GM12878 (cell line): ENCODE results near the gene SLC20A1. TPM values are rescaled to one million over a fixed set of nuclear protein-coding genes. Genes with fewer than 3 reads are reported as not detected.

Experiments used
- ATF7 ChIP-seq: fragments of 450-650 bp; IDR thresholded peaks from 2 replicates; pipeline ENCODE4 v1.6.1; 2016; ENCODE audit warnings: low read depth, mild to moderate bottlenecking
- BACH1 ChIP-seq: fragments of 450-650 bp; IDR thresholded peaks from 2 replicates; pipeline ENCODE4 v1.6.1; 2017; ENCODE audit warnings: mild to moderate bottlenecking, borderline replicate concordance
- CEBPZ ChIP-seq: fragments of 150-350 bp; IDR thresholded peaks from 2 replicates; pipeline ENCODE4 v1.6.1; 2016; ENCODE audit warnings: low read depth, low read length
- EP300 ChIP-seq, 2 experiments: fragments of 150-350 bp in 1 of 2; IDR thresholded peaks; 2 replicates each; pipeline ENCODE4 v1.6.1; 2011 to 2012; ENCODE audit warnings: low read depth in 2 of 2, low read length in 2 of 2, borderline replicate concordance in 1 of 2, improper control_type of control experiment in 1 of 2, inconsistent platforms in 1 of 2; ENCODE audit not compliant: control insufficient read depth in 1 of 2
- EZH2 ChIP-seq: IDR thresholded peaks from 2 replicates; pipeline ENCODE4 v1.6.1; 2012; ENCODE audit warnings: low read depth, mild to moderate bottlenecking, control low read depth, inconsistent platforms, low read length, borderline replicate concordance; ENCODE audit not compliant: control insufficient read depth
- LARP7 ChIP-seq: fragments of 450-650 bp; IDR thresholded peaks from 2 replicates; pipeline ENCODE4 v1.6.1; 2017; ENCODE audit warnings: mild to moderate bottlenecking
- MEF2B ChIP-seq: fragments of 450-650 bp; IDR thresholded peaks from 2 replicates; pipeline ENCODE4 v1.6.1; 2018; ENCODE audit warnings: mild to moderate bottlenecking, moderate library complexity; ENCODE audit not compliant: partially characterized antibody, poor library complexity, severe bottlenecking
- MTA2 ChIP-seq: fragments of 450-650 bp; IDR thresholded peaks from 2 replicates; pipeline ENCODE4 v1.6.1; 2016; ENCODE audit warnings: low read depth, mild to moderate bottlenecking, moderate library complexity
- NFXL1 ChIP-seq: fragments of 450-650 bp; IDR thresholded peaks from 2 replicates; pipeline ENCODE4 v1.6.1; 2017; ENCODE audit warnings: antibody characterized with exemption, mild to moderate bottlenecking, borderline replicate concordance
- NFYA ChIP-seq: IDR thresholded peaks from 2 replicates; pipeline ENCODE4 v1.6.1; 2011; ENCODE audit warnings: low read depth, mild to moderate bottlenecking, low read length, improper control_type of control experiment, borderline replicate concordance
- RELA ChIP-seq: fragments of 450-650 bp; IDR thresholded peaks from 2 replicates; pipeline ENCODE4 v1.8.0; 2014; ENCODE audit warnings: borderline replicate concordance; ENCODE audit not compliant: partially characterized antibody
- SMARCA5 ChIP-seq: fragments of 450-650 bp; IDR thresholded peaks from 2 replicates; pipeline ENCODE4 v1.6.1; 2017; ENCODE audit warnings: mild to moderate bottlenecking
- SRF ChIP-seq, 2 experiments: IDR thresholded peaks; 2 replicates each; pipeline ENCODE4 v1.6.1; 2011; ENCODE audit warnings: low read depth in 2 of 2, low read length in 2 of 2, mild to moderate bottlenecking in 1 of 2, moderate library complexity in 1 of 2
- STAT3 ChIP-seq: IDR thresholded peaks from 2 replicates; pipeline ENCODE4 v1.6.1; 2011; ENCODE audit warnings: low read depth, low read length, improper control_type of control experiment
- YY1 ChIP-seq: IDR thresholded peaks from 2 replicates; pipeline ENCODE4 v1.6.1; 2011; ENCODE audit warnings: low read depth, mild to moderate bottlenecking, low read length
- ZNF217 ChIP-seq: fragments of 450-650 bp; IDR thresholded peaks from 2 replicates; pipeline ENCODE4 v1.6.1; 2017; ENCODE audit warnings: antibody characterized with exemption, mild to moderate bottlenecking
- ZNF24 ChIP-seq: fragments of 450-650 bp; IDR thresholded peaks from 2 replicates; pipeline ENCODE4 v1.6.1; 2017; ENCODE audit warnings: antibody characterized with exemption, mild to moderate bottlenecking
- polyA plus RNA-seq, 11 experiments: library from polyadenylated mRNA; depleted of rRNA in 4 of 11; unstranded in 6 of 11; stranded (reverse) in 5 of 11; fragments of >200 nt; fragmentation: Nextera tagmentation in 4 of 11; fragmentation: Illumina TruSeq in 1 of 11; extraction: Ambion mirVana in 4 of 11; extraction: Trizol in 1 of 11; gene quantifications; 1 replicate in 1 of 11; 2 replicates in 10 of 11; pipeline versions ENCODE4 v1.2.1 to v1.2.3, GENCODE V29; 2011 to 2016; ENCODE audit warnings: inconsistent platforms in 2 of 11, missing spikeins in 2 of 11, low read depth in 1 of 11
- total RNA-seq, 4 experiments: library from RNA; depleted of rRNA in 3 of 4; stranded (reverse); fragments of >200 nt in 3 of 4; fragmentation: Illumina TruSeq in 1 of 4; extraction: Trizol in 1 of 4; gene quantifications; 2 replicates each; pipeline versions ENCODE4 v1.2.1 to v1.2.3, GENCODE V29; 2013 to 2021
- TF ChIP-seq, protein P1 (sequence below): IDR thresholded peaks from 2 replicates; pipeline ENCODE4 v1.6.1; 2012; ENCODE audit warnings: mild to moderate bottlenecking, low read depth, low read length
- TF ChIP-seq, protein P2 (sequence below): IDR thresholded peaks from 2 replicates; pipeline ENCODE4 v1.6.1; 2011; ENCODE audit warnings: low read depth, mild to moderate bottlenecking, low read length, moderate library complexity, borderline replicate concordance; ENCODE audit errors: extremely low read depth
- TF ChIP-seq, protein P3 (sequence below): fragments of 450-650 bp; formaldehyde crosslinking; IDR thresholded peaks from 2 replicates; pipeline ENCODE4 v1.4.0; 2020; ENCODE audit warnings: mild to moderate bottlenecking, moderate library complexity

Gene SLC20A1
- total and polyA plus RNA-seq, 10 of the 15 experiments (the other 5 are each of a cell fraction or from before 2014, with no cell fraction given) = 21.2 to 59.1 (median 43.2) TPM

DNA sequence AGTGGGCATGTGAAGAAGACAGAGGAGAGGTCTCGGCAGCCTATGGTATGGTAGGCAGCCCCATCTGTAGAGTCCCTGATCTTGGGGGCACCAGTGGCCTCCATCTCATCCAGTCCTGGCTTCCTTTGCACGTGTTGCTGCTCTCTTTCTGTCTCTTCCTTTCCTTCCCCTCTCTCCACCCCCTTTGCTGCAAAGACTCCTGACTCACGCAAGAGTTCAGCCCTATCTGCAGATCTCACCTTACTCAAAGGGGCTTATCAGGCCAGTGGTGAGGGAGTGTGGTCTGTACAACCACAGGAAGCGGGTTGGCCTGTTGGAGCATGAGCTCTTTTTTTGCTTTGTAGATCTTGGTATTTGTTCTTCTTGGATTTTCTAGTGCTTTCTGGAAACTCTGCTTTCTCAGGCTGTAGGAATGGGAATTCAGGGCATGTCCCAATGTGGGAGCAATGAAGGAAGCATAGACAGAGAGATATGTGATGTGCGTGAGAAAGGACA is 60.5 kb downstream of the SLC20A1 start (continued):
- no peak for TF ChIP-seq CEBPZ
- peak; percentile 62 for TF ChIP-seq MTA2
- peak; percentile 25 for TF ChIP-seq MEF2B
- TF ChIP-seq STAT3 = no peak
- TF ChIP-seq, protein P1, sequence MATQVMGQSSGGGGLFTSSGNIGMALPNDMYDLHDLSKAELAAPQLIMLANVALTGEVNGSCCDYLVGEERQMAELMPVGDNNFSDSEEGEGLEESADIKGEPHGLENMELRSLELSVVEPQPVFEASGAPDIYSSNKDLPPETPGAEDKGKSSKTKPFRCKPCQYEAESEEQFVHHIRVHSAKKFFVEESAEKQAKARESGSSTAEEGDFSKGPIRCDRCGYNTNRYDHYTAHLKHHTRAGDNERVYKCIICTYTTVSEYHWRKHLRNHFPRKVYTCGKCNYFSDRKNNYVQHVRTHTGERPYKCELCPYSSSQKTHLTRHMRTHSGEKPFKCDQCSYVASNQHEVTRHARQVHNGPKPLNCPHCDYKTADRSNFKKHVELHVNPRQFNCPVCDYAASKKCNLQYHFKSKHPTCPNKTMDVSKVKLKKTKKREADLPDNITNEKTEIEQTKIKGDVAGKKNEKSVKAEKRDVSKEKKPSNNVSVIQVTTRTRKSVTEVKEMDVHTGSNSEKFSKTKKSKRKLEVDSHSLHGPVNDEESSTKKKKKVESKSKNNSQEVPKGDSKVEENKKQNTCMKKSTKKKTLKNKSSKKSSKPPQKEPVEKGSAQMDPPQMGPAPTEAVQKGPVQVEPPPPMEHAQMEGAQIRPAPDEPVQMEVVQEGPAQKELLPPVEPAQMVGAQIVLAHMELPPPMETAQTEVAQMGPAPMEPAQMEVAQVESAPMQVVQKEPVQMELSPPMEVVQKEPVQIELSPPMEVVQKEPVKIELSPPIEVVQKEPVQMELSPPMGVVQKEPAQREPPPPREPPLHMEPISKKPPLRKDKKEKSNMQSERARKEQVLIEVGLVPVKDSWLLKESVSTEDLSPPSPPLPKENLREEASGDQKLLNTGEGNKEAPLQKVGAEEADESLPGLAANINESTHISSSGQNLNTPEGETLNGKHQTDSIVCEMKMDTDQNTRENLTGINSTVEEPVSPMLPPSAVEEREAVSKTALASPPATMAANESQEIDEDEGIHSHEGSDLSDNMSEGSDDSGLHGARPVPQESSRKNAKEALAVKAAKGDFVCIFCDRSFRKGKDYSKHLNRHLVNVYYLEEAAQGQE = no peak
- TF ChIP-seq ZNF217 = no peak
- no peak for TF ChIP-seq NFYA
- no peak; a peak in 1 of 4 replicates for TF ChIP-seq EP300 (IDR thresholded peaks at IDR 0.05; ENCODE audit: borderline replicate concordance in 1 of 2, control insufficient read depth in 1 of 2, low read depth in 2 of 2, low read length in 2 of 2)
- peak; percentile 62; the same call in 1 of the 2 replicates for TF ChIP-seq SMARCA5
- no peak for TF ChIP-seq EZH2
- TF ChIP-seq RELA = no peak
- TF ChIP-seq ZNF24 = 0 out of 2 replicates have a peak, but pooled peaks have one; percentile 2
- TF ChIP-seq, protein P2, sequence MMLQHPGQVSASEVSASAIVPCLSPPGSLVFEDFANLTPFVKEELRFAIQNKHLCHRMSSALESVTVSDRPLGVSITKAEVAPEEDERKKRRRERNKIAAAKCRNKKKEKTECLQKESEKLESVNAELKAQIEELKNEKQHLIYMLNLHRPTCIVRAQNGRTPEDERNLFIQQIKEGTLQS = no peak
- TF ChIP-seq YY1 = no peak
- no peak for TF ChIP-seq NFXL1
- TF ChIP-seq, protein P3, sequence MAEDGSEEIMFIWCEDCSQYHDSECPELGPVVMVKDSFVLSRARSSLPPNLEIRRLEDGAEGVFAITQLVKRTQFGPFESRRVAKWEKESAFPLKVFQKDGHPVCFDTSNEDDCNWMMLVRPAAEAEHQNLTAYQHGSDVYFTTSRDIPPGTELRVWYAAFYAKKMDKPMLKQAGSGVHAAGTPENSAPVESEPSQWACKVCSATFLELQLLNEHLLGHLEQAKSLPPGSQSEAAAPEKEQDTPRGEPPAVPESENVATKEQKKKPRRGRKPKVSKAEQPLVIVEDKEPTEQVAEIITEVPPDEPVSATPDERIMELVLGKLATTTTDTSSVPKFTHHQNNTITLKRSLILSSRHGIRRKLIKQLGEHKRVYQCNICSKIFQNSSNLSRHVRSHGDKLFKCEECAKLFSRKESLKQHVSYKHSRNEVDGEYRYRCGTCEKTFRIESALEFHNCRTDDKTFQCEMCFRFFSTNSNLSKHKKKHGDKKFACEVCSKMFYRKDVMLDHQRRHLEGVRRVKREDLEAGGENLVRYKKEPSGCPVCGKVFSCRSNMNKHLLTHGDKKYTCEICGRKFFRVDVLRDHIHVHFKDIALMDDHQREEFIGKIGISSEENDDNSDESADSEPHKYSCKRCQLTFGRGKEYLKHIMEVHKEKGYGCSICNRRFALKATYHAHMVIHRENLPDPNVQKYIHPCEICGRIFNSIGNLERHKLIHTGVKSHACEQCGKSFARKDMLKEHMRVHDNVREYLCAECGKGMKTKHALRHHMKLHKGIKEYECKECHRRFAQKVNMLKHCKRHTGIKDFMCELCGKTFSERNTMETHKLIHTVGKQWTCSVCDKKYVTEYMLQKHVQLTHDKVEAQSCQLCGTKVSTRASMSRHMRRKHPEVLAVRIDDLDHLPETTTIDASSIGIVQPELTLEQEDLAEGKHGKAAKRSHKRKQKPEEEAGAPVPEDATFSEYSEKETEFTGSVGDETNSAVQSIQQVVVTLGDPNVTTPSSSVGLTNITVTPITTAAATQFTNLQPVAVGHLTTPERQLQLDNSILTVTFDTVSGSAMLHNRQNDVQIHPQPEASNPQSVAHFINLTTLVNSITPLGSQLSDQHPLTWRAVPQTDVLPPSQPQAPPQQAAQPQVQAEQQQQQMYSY (CRISPR knock-in tag) = no peak
- no peak for TF ChIP-seq SRF (IDR thresholded peaks at IDR 0.05; ENCODE audit: low read depth in 2 of 2, low read length in 2 of 2)
- no peak for TF ChIP-seq BACH1
- no peak for TF ChIP-seq LARP7
- no peak for TF ChIP-seq ATF7
